Thymus (tissue), 14 donors: ENCODE results near the gene ZNF43. TPM values are rescaled to one million over a fixed set of nuclear protein-coding genes. Genes with fewer than 3 reads are reported as not detected.
A peak's percentile ranks its signal among the peaks of the same experiment; 100 is the strongest.
"Not testable (repeated sequence)": the region's sequence is repeated elsewhere in the genome, so short reads cannot be mapped to it uniquely, and the experiment has no call there.

Source experiments
- DNase-seq, 9 donors: peaks; one replicate each; pipeline ENCODE4 v3.0.0-alpha.2; 2013; ENCODE audit warnings: low spot score in 9 of 9, low read depth in 6 of 9, missing footprints in 1 of 9
- H3K27ac ChIP-seq, 2 donors: one replicate each; pipeline ENCODE4 v1.5.1; 2013; ENCODE audit warnings: control low read depth in 1 of 2, low read depth in 1 of 2, low read length in 1 of 2, mild to moderate bottlenecking in 1 of 2, moderate library complexity in 1 of 2
- H3K27me3 ChIP-seq, 2 donors: one replicate each; pipeline ENCODE4 v1.5.1; 2013; ENCODE audit warnings: low read length in 1 of 2; ENCODE audit not compliant: control insufficient read depth in 2 of 2, insufficient read depth in 1 of 2
- H3K36me3 ChIP-seq, 2 donors: one replicate each; pipeline ENCODE4 v1.5.1; 2013; ENCODE audit warnings: low read length in 1 of 2, mild to moderate bottlenecking in 1 of 2, moderate library complexity in 1 of 2; ENCODE audit not compliant: control insufficient read depth in 2 of 2, insufficient read depth in 2 of 2
- H3K4me1 ChIP-seq, 2 donors: one replicate each; pipeline ENCODE4 v1.5.1; 2013; ENCODE audit warnings: low read length in 2 of 2; ENCODE audit not compliant: control insufficient read depth in 2 of 2, insufficient read depth in 2 of 2
- H3K4me3 ChIP-seq, 2 donors: one replicate each; pipeline ENCODE4 v1.5.1; 2013; ENCODE audit warnings: low read length in 2 of 2, control low read depth in 1 of 2, mild to moderate bottlenecking in 1 of 2
- H3K9me3 ChIP-seq, 2 donors: one replicate each; pipeline ENCODE4 v1.5.1; 2013; ENCODE audit warnings: low read length in 1 of 2, mild to moderate bottlenecking in 1 of 2; ENCODE audit not compliant: control insufficient read depth in 2 of 2, insufficient read depth in 1 of 2
- WGBS: extraction: QIAGEN DNeasy Blood & Tissue Kit; methylation state at CpG from one replicate; pipeline ENCODE4 v1.1.7; 2013; 5-methylcytosine and 5-hydroxymethylcytosine counted together
- long read RNA-seq, 10 donors: transcript quantifications; one replicate each; lab custom pipeline, GENCODE V29; 2026
- polyA plus RNA-seq: library from polyadenylated mRNA; stranded (reverse); fragments of 200-250 nt; gene quantifications from one replicate; pipeline ENCODE4 v1.2.3, GENCODE V29; 2013
- total RNA-seq: library from RNA; stranded (reverse); fragments of 120-200 nt; gene quantifications from one replicate; pipeline ENCODE4 v1.2.4, GENCODE V29; 2013
- donor health status: healthy.

The ZNF43 gene
- total RNA-seq = 21.0 TPM
- 14.1 TPM for polyA plus RNA-seq
- long read RNA-seq, donor 1 = 0 reads
- long read RNA-seq, donor 2, full-length matches to known transcripts = 15 of 15 reads
- long read RNA-seq, donor 2, partial matches to known transcripts = 0 of 15 reads
- long read RNA-seq, donor 2, other reads (novel, unspliced or antisense) = 0 of 15 reads
- long read RNA-seq, donor 3, full-length matches to known transcripts = 7 of 7 reads
- long read RNA-seq, donor 3, partial matches to known transcripts = 0 of 7 reads
- long read RNA-seq, donor 3, other reads (novel, unspliced or antisense) = 0 of 7 reads
- long read RNA-seq, donor 4, partial matches to known transcripts = 0 of 5 reads
- long read RNA-seq, donor 4, other reads (novel, unspliced or antisense) = 0 of 5 reads
- long read RNA-seq, donor 5, transcript ZNF43-201 (4 exons, 2,881 nt) = major isoform, 12 of 14 reads
- long read RNA-seq, donor 5, partial matches to known transcripts = 0 of 14 reads
- long read RNA-seq, donor 5, other reads (novel, unspliced or antisense) = 0 of 14 reads
- long read RNA-seq, donor 6, full-length matches to known transcripts = 12 of 12 reads
- long read RNA-seq, donor 6, partial matches to known transcripts = 0 of 12 reads
- long read RNA-seq, donor 6, other reads (novel, unspliced or antisense) = 0 of 12 reads
- long read RNA-seq, donor 7, partial matches to known transcripts = 0 of 7 reads
- long read RNA-seq, donor 7, other reads (novel, unspliced or antisense) = 0 of 7 reads
- long read RNA-seq, donor 8, partial matches to known transcripts = 0 of 1 reads
- long read RNA-seq, donor 8, other reads (novel, unspliced or antisense) = 0 of 1 reads
- long read RNA-seq, donor 9, full-length matches to known transcripts = 9 of 9 reads
- long read RNA-seq, donor 9, partial matches to known transcripts = 0 of 9 reads
- long read RNA-seq, donor 9, other reads (novel, unspliced or antisense) = 0 of 9 reads
- long read RNA-seq, donor 10, full-length matches to known transcripts = 7 of 7 reads
- long read RNA-seq, donor 10, partial matches to known transcripts = 0 of 7 reads
- long read RNA-seq, donor 10, other reads (novel, unspliced or antisense) = 0 of 7 reads

DNA sequence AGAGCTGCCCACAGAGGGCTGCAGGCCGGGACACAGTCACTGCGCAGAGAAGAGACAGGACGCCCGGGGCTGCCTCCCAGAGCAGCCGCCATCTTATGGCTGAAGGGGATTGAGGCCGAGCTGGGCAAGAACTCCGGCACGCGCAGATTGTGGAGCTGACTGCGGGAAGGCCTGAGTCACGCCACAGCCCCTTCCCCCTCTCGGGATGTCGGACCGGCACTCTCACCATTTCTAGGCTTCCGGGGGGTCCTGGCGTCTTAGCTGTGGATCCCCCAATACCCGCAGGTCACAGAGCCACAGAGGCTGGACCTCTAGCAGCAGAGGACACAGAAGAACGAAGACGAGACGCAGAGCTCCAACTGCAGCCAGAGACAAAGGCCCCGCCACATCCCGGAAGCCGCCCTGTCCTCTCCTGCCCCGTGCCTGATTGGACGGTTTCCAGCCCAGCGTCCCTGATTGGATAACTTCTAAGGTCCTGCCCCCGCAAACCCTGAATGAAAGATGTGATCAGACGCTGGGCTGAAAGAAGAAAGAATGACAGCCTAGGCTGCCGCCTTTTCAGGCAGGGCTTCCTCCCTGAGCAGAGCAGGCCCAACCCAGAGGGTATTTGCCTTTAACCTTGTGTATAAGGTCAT, at the start of gene ZNF43:
TSS of gene ZNF43 (minus strand) at position 373 of the 635 bp plus-strand sequence. CDS start at position 229, 144 bp downstream.
- Histone ChIP-seq H3K27ac (peak within 1 kb of the TSS; percentile 94 to 98), H3K27me3 (no peaks in the 10 kb centered on the region), H3K9me3 (peaks cover 1 to 19% of the 10 kb centered on the region in 2 donors), H3K36me3 (peaks cover 7 to 18% of the 10 kb centered on the region in 2 donors), H3K4me1 (peaks cover 4 to 6% of the 10 kb centered on the region in 2 donors), H3K4me3 (peak within 1 kb of the TSS; percentile 74 to 90)
- DNase-seq = peak; percentile 85 to 98 (median 93)
- WGBS = under 1% methylated on average over 29 of the region's 29 CpGs

DNA sequence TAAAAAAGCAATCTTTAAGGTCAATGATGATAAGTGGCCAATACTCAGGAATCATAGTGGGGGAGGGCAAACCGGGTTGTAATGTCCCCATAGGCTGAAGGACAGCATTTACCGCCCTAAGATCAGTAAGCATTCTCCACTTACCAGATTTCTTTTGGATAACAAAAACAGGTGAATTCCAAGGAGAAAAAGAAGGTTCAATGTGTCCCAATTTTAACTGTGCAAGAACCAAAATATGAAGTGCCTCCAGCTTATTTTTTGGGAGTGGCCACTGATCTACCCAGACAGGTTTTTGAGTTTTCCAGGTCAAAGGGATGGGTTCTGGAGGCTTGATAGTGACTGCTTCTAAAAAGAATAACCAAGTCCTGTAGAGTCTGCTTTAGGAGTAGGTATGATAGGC, 49.5 kb upstream of the ZNF43 start:
- H3K27me3 ChIP-seq, H3K4me1 ChIP-seq, H3K9me3 ChIP-seq, H3K36me3 ChIP-seq, H3K27ac ChIP-seq, H3K4me3 ChIP-seq, DNase-seq: not testable (repeated sequence)
- WGBS = 85% methylated on average over 2 of the region's 2 CpGs

DNA sequence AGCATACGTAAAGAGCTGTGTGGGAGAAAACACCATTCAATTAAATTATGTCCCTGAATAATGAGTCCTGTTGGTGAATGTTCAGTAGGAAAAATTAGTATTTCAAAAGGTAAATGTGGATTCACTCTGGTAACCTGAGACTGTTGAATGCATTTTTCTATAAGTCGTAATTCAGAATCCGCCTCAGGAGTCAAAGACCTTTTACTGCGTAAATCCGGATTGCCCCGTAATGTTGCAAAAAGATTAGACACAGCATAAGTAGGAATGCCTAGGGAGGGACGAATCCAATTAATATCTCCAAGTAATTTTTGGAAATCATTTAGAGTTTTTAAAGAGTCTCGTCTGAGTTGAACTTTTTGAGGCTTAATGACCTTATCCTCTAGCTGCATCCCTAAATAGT, 48.8 kb upstream of the ZNF43 start:
- H3K27ac ChIP-seq, H3K36me3 ChIP-seq, H3K4me1 ChIP-seq, H3K9me3 ChIP-seq, H3K27me3 ChIP-seq, DNase-seq, H3K4me3 ChIP-seq: not testable (repeated sequence)
- 94% methylated on average over 8 of the region's 8 CpGs for WGBS

DNA sequence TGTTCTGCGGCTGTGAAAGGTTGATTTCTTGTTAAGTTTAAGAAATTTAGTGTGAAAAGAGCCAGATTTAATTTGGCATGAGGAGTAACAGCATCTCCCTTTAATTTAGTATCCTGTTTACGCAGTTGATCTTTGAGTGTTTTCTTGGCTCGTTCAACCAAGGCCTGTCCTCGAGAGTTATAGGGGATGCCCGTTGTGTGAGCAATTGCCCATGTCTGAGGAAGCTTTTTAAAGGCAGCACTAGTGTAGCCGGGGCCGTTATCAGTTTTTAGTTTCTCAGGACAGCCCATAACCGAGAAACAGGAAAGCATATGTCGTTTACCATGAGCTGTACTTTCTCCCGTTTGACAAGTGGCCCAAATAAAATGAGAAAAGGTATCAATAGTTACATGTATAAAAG, 47.5 kb upstream of the ZNF43 start:
- no peaks in the 10 kb centered on the region for H3K27me3 ChIP-seq
- H3K27ac ChIP-seq = no peak overlapping the region
- no peak overlapping the region for H3K4me3 ChIP-seq
- H3K36me3 ChIP-seq = no peaks in the 10 kb centered on the region
- 78% methylated on average over 10 of the region's 10 CpGs for WGBS
- peaks cover 1 to 8% of the 10 kb centered on the region in 2 donors for H3K9me3 ChIP-seq
- DNase-seq = no peak
- no peaks in the 10 kb centered on the region for H3K4me1 ChIP-seq

DNA sequence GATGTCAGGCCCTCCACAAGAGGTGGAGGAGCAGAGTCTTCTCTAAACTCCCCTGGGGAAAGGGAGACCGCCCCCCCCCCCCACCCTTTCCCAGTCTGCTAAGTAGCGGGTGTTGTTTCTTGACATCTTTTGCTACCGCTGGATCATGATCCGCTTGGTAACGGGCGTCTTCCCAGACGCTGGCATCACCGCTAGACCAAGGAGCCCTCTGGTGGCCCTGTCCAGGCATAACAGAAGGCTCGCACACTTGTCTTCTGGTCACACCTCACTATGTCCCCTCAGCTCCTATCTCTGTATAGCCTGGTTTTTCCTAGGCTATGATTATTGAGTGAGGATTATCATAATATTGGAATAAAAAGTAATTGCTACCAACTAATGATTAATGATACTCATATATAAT, 44.8 kb upstream of the ZNF43 start:
- not testable (repeated sequence) for H3K27me3 ChIP-seq, H3K9me3 ChIP-seq, H3K4me1 ChIP-seq, H3K27ac ChIP-seq, H3K36me3 ChIP-seq, DNase-seq, H3K4me3 ChIP-seq
- WGBS = 45% methylated on average over 9 of the region's 9 CpGs

DNA sequence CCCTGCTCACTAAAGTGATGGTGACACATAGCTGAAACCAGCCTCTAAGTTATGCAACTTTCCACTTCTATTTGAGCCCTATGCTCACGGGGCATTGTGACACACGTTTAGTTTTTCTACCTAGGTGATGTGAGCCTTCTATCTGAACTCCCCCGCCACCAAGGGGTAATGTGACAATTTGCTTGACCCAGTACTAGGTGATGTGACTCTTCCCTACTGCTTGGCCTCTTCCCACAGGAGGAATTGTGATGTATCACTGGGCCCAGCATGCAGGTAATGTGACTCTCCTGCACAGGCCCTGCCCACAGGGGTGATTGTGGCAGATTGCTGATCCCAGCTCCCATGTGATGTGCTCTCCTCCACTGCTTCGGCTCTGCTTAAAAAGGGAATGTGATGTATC, 42.7 kb upstream of the ZNF43 start:
- 91% methylated on average over 4 of the region's 4 CpGs for WGBS
- no peaks in the 10 kb centered on the region for H3K27me3 ChIP-seq

DNA sequence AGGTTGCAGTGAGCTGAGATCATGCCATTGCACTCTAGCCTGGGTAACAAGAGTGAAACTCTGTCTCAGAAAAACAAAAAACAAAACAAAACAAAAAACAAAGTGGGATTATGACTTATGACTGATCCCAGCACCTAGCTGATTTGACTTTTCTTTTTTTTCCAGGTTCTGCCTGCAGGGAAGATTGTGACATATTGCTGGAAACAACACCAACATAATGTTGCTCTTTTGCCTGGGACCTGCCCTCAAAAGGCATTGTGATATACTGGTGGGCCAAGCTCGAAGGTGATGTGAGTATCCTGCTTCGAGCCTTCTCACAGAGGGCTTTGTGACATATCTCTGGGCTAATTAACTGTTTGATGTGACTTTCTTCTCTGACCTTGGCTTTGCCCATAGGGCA, 42.0 kb upstream of the ZNF43 start:
- WGBS = 89% methylated on average over 2 of the region's 2 CpGs
- Histone ChIP-seq H3K9me3 (peaks cover 0 to 5% of the 10 kb centered on the region in 2 donors), H3K4me1 (no peaks in the 10 kb centered on the region), H3K27me3 (no peaks in the 10 kb centered on the region), H3K36me3 (no peaks in the 10 kb centered on the region), H3K27ac (no peak overlapping the region), H3K4me3 (no peak overlapping the region)
- DNase-seq = no peak

More for the DNA sequence above, 42.7 kb upstream of the ZNF43 start:
- DNase-seq = no peak
- H3K27ac ChIP-seq = no peak overlapping the region
- H3K9me3 ChIP-seq = peaks cover 1 to 5% of the 10 kb centered on the region in 2 donors
- H3K36me3 ChIP-seq = no peaks in the 10 kb centered on the region
- H3K4me1 ChIP-seq = no peaks in the 10 kb centered on the region
- H3K4me3 ChIP-seq = no peak overlapping the region

DNA sequence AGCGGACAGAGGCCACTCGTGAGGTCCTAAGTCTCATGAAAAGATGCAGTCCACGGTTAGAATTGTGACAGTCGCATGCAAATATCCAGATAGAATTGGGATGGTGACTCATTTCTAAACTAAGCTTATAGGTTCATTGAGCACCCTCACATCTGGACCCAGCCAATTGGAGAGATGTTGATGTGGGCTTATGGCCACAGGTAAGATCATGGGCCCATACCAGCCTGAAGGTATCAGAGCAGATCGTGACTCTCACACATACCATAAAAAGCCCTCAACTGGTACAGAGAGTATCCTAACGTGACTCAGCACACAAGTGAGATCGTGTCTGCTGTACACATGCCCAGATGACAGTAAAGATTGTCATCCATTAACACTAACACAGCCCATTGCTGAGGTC, 40.6 kb upstream of the ZNF43 start:
- not testable (repeated sequence) for H3K4me1 ChIP-seq, H3K4me3 ChIP-seq, H3K36me3 ChIP-seq, H3K27ac ChIP-seq, DNase-seq, H3K27me3 ChIP-seq, H3K9me3 ChIP-seq
- 90% methylated on average over 7 of the region's 7 CpGs for WGBS
